GM18517 (cell line): ENCODE results near the gene SNX22.

Experiments used
- ATAC-seq: cut with Tn5 transposase; IDR thresholded peaks from one replicate; pipeline ENCODE4 v1.9.1; 2021; ENCODE audit warnings: mild to moderate bottlenecking, moderate library complexity; ENCODE audit not compliant: unreplicated experiment

The SNX22 gene

DNA sequence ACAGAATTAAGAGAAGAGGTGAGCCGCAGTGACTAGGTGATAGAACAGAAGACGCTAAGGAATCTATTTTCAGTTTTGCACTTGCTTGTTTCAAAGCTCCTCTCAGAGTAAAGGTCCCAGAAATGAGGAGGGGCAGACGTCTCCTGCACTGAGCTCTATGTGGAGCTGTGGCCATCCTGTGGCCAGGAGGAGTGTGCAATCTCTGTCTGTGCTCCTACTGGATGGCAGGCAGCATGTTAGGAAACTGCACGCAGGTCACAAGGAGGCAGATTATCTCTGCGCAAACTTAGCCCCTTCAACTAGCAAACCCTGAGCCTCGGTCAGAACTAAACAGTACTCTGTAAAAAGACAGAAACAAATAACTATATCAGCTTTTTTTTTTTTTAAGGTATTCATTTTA lies 42.4 kb downstream of the SNX22 start:
- ATAC-seq: no peak

- no peak for ATAC-seq
Observed at GRCh38 chr15:64197425-64197824, 45.9 kb downstream of the SNX22 start.

- no peak for ATAC-seq
Observed at GRCh38 chr15:64205202-64205601, 53.7 kb downstream of the SNX22 start.
